ENCODE data around the gene NOD2. TPM values are rescaled to one million over a fixed set of nuclear protein-coding genes. Genes with fewer than 3 reads are reported as not detected.
A peak's percentile ranks its signal among the peaks of the same experiment; 100 is the strongest.

NOD2 gene
- total RNA-seq, 1 experiment from 2014 or later, result not detected

DNA sequence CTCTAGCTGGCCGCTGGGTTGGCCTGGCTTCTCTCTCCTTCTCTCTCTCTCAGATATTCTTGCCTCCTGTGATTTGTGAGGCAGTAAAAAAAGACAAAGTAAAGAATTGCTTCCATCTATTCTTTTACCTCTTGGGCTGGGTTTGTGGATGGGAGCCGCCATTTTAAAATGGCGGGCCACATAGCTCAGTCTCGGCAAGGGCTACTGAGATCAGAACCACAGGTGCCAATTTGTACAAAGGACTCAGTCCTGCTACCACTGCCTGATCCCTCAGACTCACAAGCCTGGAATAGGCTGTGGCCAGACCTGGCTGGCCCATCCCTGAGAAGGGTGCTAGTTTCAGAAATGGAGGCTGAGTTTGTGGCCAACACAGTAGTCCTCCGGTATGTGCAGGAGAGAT, 24.1 kb downstream of the NOD2 start:
- DNase-seq (ENCODE audit: low spot score), result no peak

DNA sequence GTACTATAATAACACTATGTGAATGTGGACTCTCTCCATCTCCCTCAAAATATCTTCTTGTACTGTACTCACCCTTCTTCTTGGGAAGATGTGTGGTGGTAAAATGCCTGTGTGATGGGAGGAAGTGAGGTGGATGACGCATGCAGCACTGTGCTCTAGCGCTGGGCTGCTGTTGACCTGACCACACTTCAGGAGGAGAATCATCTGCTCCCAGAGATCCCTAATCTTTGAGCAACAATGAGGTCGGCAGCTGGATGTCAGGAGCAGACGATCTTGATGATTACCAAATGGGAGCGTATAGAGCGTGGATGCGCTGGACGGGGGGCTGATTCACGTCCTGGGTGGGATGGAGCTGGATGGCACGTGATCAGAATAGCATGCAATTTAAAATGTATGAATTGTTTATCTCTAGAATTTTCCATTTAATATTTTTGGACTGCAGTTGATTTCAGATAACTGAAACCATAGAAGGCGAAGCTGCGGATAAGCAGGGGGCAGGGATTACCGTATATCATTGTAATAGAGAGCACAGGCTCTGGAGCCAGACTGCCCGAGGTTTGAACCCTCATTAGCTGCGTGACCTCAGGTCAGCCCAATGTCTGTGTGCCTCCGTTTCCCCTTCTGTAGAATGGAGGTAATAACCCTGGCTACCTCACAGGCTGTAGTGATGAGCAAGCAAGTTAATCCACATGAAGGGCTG, 24.8 kb downstream of the NOD2 start:
- DNase-seq (ENCODE audit: low spot score), result no peak

DNA sequence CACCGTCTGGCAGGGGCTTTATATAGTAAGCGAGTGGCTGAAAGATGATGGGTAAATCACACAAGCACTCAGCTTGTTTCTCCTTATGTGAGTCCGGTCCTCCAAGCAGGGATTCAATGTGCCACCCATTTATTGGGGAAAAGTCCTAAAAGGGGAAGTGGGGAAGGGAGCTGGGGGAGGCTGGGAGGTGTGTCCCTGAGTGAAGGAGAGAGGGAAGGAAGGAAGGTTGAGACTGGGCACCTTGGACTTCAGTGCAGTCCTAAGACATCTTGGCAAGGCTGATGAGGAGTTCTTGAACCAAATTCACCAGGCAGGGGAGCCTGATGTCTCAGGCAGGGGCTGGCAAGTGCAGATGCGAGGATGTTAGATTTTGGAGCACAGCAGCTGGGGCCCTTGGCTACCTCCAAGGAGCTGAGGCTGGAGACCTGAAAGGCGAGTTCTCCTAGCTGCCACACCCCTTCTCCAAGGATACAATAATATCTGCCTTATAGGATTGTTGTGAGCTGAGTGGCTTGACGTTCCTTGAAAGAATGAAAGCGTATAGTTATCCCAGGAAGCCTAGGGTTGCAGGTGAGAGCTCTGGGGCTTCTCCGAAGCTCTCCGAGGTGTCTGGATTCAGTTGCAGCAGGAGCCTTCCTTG, 25.5 kb downstream of the NOD2 start:
- no peak for DNase-seq (ENCODE audit: low spot score)

DNA sequence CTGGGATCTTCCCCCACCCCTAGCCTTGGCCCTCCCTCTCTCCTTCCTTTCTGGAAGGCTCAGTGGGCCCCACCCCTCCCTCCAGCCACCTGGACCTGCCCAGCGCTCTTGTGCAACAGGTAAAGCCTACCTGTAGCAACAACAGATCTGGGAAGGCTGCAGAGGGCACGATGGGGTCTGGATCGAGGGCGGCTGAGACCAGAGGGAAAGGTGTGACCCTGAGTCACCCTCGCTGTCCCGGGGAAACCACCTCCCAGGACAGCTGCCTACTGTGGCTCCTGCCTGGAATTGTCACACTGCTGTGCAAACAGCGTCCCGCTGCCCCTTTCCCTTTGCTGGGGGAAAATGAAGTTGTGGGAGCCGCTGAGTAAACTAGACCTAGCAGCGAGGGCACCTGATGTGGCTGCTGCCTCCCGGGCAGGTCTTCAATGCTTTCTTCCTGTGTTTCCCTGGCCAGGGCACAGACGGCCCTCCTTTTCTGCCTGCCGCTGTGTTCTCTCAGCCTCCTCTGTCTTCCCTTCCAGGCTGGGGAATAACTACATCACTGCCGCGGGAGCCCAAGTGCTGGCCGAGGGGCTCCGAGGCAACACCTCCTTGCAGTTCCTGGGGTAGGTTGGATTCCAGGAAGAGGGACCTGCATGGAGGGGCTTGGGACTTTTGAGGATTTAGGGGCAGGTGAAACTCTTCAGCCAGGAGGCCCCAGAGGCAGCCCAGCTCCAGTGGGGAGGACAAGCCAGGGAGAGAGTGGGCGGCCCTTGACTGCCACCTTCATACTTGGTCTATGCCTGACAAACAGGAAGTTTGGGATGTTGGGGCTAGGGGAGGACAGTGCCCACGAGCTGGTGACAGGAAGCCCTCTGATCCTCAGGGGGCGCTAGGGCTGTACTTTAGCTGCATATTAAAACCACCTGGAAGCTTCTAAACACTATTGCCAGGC, 26.3 kb downstream of the NOD2 start:
- DNase-seq (ENCODE audit: low spot score), result no peak

DNA sequence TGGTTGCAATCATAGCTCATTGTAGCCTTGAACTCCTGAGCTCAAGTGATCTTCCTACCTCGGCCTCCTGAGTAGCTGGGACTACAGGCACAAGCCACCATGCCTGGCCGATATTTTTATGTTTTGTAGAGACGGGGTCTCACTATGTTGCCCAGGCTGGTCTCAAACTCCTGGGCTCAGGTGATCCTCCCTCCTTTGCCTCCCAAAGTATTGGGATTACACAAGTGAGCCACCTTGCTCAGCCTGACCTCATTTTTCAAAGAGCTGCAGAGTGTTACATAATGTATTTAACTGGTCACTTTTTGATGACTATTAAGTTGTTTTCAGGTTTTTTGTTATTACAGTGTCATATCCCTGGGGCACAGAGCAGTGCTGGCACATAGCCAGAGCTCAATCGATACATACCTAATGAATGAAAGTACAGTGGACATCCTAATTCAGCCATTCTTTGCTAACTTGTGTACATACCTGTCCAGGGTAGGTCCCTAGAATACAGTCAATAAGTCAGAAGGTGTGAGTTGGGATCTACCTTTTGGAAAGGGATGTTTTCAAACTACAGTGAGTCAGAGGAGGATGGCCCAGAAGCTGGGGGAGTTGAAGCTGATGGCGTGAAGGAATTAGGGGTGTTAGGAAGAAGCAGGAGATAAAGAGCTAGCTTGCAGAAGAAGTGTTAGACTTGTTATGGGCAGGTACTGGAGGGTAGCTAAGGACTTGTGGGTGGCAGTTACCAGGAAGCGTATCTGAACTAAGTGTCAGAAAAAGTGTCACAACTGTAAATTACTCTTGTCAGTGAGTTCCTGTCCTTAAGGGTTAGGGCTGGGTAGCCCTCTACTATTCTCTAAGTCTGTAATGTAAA, 28.4 kb downstream of the NOD2 start:
- DNase-seq (ENCODE audit: low spot score), result no peak

DNA sequence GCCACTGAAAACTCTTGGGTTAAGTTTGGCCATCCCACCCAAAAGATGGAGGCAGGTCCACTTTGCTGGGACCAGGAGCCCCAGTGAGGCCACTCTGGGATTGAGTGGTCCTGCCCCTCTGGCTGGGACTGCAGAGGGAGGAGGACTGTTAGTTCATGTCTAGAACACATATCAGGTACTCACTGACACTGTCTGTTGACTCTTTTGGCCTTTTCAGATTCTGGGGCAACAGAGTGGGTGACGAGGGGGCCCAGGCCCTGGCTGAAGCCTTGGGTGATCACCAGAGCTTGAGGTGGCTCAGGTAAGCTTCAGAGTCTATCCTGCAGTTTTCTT, 29.0 kb downstream of the NOD2 start:
- DNase-seq (ENCODE audit: low spot score), result no peak

DNA sequence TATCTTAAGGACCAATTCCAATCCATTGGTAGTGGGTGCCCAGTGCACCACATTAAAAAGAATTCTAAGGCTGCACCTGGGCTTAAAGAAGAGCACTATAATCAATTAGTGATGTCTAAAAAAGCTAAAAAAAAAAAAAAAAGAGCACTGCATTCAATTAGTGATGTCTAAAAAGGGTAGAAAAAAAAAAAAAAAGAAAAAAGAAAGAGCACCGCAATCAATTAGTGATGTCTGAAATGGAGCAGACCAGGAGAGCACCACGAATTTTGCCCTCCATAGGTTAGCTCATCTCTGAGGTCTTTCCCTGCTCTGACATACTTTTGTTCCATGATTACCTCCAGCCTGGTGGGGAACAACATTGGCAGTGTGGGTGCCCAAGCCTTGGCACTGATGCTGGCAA, 29.6 kb downstream of the NOD2 start:
- DNase-seq (ENCODE audit: low spot score), result no peak

DNA sequence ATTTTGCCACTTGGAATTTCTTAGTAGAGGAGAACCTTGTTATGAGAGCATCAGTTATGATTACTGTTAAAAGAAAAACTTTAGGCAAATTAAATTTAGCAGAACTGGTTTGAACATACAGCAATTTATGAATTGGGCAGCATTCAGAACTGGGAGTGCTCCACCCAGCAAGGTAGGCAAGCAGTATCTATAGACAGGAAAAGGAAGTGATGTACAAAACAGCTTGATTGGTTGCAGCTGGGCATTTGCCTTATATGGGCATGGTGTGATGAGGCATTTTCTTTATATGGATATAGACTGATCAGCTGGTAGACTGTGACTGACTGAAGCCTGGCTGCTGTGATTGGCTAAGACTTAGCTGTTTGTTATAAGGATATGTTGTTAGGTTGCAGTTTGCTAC, 30.9 kb downstream of the NOD2 start:
- no peak for DNase-seq (ENCODE audit: low spot score)

DNA sequence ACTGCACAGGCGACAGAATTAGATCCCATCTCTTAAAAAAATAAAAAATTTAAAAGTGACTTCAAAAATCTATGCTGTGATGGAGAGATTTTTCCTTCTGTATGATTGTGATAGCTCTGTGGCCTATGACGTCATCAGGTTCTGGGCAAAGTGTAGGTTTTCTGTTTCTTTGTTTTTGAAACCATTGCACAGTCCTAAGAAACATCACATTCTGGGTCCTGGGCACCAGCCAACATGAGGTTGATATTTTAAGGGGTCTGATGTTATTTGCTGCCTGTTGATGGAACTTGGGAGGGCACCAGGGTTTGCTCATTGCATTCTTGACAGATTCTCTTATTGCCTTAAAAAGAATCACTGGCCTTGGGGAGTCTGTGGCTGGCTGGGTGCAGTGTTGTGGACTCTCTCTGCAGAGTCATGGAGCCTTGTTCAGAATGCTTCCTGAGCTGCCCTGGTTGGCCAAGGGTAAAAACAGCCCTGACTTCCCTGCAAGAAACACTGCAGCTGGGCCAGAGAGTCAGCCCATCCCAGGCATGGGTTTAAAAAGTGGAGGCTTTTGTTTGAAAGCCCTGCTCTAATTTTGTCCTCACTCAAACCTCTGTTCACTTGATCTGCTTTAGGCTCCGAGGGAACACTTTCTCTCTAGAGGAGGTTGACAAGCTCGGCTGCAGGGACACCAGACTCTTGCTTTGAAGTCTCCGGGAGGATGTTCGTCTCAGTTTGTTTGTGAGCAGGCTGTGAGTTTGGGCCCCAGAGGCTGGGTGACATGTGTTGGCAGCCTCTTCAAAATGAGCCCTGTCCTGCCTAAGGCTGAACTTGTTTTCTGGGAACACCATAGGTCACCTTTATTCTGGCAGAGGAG, 38.0 kb downstream of the NOD2 start:
- no peak for DNase-seq (ENCODE audit: low spot score)

DNA sequence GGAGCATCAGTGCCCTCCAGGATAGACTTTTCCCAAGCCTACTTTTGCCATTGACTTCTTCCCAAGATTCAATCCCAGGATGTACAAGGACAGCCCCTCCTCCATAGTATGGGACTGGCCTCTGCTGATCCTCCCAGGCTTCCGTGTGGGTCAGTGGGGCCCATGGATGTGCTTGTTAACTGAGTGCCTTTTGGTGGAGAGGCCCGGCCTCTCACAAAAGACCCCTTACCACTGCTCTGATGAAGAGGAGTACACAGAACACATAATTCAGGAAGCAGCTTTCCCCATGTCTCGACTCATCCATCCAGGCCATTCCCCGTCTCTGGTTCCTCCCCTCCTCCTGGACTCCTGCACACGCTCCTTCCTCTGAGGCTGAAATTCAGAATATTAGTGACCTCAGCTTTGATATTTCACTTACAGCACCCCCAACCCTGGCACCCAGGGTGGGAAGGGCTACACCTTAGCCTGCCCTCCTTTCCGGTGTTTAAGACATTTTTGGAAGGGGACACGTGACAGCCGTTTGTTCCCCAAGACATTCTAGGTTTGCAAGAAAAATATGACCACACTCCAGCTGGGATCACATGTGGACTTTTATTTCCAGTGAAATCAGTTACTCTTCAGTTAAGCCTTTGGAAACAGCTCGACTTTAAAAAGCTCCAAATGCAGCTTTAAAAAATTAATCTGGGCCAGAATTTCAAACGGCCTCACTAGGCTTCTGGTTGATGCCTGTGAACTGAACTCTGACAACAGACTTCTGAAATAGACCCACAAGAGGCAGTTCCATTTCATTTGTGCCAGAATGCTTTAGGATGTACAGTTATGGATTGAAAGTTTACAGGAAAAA, 38.8 kb downstream of the NOD2 start:
- DNase-seq (ENCODE audit: low spot score), result no peak

DNA sequence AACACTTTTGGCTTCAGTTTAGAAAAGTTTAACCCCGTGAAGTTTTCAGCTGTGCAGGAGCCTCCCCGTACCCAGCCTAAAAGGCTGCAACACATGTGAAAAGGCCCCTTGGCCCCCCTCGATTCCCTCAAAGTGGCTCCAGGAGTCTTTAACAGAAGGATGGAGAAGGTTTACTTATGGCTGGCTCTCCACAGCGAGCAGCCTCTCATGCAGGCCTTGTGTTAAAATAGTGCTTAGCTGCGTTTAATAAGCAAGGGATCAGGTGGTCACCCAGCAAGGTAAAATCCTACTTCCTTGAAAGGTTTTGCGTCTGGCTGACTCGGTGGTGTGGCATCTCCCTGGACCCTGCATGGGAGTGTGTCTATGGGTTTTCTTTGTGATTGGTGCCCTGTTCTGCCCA, 40.1 kb downstream of the NOD2 start:
- DNase-seq (ENCODE audit: low spot score), result no peak

DNA sequence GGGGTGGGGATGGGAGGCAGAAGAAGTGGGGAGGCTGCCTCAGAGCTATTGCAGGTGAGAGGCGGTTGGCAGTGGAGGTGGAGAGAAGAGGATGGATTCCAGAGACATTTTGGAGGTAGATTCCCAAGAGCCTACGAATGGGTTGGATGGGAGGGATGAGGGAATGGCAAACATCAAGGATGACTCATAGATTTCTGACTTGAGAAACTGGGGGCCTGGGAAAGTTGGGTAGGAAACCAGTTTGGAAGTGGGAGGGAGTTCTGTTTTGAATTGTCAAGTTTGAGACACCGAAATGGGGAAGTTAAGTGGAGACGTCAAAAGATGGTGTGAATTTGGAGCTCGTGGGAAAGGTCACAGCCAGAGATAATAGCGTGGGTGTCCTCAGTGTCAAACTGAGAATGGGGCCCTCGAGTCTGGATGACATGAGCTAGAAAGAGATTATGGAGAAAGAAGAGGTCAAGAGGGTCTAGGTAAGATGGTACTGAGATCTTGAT, 42.3 kb downstream of the NOD2 start:
- no peak for DNase-seq (ENCODE audit: low spot score)

DNA sequence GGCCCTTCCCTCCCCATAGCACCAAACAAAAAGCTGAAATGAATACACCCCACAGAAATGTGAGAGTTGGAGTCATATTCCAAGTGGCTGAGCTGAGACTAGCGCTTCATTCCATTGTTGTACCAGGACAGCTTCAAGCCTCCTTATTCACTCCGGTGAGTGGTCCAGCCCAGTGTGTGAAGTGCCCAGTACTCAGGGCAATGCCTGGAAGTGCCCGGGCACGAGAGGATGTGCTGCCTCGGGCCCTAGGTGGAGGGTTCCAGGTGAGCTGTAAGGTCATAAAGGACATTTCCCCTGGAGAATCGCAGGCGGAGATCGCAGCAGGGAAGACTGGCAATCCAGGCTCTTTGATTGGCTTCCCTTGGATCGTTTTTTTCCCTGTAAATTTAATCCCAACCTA, 43.0 kb downstream of the NOD2 start:
- no peak for DNase-seq (ENCODE audit: low spot score)

DNA sequence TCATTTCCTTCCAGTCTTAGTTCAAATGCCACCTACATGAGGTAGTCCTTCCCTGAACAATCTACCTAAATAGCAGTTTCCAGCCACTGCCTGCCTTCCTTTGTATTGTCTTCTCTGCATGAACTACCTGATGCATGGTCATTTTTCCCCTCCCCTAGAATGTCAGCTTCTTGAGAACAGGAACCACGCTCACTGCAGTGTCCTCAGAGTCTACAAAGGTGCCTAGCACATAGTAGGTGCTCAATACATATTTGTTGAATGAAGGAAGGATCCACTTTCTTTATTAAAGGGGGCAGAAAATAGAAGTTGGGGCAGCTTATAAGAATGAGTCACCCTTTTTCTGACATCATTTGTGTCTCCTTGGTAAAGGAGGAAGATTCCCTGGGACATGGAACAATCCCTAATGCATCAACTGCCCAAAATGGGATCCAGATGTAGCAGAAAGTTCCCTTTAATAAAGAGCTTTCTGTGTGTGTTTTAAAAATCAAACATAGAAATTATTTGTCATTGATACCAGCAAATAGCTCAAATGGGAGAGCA, 44.1 kb downstream of the NOD2 start:
- DNase-seq (ENCODE audit: low spot score), result no peak

DNA sequence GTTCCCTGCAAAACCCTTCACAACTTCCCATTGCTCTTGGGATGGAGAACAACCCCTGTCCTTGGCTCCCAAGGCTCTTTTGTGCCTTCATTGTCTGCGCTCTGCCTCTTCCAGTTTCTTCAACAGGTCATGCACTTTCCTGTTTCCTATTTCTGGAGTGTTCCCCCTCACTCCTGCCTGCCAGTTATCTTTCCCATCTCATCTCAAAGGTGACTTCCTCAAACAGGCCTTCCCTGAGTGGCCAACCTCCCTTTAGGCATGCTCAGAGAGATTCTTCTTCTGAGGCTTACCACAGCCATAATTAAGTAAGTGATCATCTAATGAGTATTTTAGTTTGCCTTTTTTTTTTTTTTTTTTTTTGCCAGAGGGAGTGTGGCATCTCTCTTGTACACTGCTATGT, 45.6 kb downstream of the NOD2 start:
- no peak for DNase-seq (ENCODE audit: low spot score)

DNA sequence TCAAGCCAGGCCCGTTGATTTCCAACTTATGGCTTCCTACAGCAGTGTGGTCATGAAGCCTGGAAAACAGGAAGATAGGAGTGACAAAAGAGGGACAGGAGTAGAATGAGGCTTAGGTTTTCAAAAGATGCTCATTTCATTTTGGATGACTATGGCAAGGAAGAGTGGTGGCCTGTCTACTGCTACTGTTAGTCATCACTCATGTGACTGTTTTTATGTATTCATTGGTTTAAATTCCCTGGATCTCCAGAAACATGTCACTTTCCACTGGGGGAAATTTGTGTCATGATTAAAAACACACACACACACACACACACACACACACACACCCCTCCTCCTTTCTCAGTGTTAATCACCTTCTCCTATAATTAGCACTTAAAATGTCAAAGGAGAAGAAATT, 47.3 kb downstream of the NOD2 start:
- DNase-seq (ENCODE audit: low spot score), result no peak

DNA sequence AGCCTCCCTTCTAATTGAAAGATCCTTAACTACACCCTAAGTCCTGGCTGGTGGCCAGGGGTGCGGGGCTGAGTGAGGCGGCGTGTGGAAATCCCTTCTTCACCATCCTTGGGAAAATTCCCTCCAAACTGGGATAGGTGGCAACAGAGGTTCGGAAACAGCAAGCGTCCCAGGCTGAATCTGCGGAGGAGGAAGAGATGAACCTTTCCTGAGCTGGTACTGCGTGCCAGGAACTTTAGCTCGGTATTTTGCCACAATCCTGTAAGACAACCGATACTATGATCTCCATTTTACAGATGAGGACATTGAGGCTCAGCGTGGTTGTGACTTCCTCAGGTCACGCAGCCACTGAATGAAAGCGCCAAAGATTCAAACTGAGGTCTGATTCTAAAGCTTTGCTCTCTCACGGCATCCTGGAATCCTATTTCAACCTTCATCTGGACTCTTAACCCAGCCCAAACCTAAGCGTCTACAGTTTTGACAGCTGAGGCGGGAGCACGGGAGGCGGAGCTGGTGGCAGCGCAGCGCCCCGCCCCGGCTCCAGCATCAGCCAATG, 47.9 kb downstream of the NOD2 start:
- DNase-seq (ENCODE audit: low spot score), result no peak

DNA sequence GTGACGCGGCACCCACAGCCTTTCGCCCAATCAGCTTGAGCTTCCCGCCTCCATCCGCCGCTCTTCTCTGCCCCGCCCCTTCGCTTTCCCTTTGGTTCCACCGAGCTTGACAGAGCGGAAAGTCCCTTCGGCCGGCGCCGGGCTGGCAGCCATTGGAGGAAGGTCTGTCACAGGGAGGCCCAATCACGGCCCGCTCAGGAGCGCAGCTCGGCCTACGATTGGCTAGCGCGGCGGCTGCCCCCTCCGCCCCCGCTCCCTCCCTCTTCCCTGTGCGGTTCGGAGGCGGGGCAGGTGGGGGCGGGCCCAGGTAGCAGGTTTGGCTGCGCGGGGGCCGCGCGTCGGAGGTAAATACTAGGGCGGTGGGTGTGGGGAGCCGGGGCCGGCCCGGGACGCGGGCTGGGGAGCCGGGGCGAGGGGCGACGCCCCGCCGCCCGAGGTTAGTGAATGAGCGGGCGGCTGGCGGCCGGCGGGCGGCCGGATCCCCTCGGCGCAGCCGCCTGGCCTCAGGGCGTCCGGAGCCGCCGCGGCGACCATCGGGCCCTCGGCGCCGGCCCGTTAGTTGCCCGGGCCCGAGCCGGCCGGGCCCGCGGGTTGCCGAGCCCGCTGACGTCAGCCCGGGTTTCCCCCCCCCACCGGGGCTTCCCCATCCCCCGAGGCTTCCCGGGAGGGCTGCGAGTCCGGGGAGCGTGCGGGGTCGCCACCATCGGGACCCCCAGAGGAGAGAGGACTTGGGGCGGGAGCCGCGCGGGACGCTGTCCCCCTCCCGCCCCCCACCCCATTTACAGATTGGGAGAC, 48.6 kb downstream of the NOD2 start, which contains the start of gene CYLD:
CYLD (plus strand) TSS at position 306 of the 795 bp plus-strand sequence. CDS start 7,613 bp downstream, outside the sequence.
- peak; percentile 98 for DNase-seq (ENCODE audit: low spot score)

All from H4 (cell line).